ENCODE results near the gene ZNF556. TPM values are rescaled to one million over a fixed set of nuclear protein-coding genes. Genes with fewer than 3 reads are reported as not detected.

The ZNF556 gene
- total and polyA plus RNA-seq, 2 donors from 2014 or later = 0.56 to 0.76 TPM

DNA sequence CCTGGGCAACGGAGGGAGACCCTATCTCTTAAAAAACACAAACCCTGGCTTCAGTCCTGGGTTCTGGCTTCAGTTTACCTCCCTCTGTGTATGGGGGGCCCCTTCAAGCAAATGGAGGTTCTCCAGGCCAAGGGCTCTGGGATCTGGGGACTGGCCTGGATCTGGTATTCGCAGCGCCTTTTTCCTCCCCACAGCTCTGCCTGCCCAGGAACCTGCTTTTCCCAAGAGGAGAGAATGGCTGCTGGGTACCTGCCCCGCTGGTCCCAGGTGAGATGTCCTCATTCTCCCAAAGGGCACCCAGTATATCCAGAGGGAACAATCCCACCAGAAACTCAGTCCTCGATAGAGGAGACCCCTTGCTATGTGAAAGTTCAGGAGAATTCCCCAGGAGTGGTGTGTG is 44.3 kb upstream of the ZNF556 start:
- Histone ChIP-seq H3K4me1 (ENCODE audit: control insufficient read depth in 2 of 3, insufficient read depth in 2 of 3, low read depth in 1 of 3, low read length in 3 of 3) (peaks cover 0 to 3% (median 0%) of the 10 kb centered on the region in 3 donors), H3K4me3 (ENCODE audit: low read length in 3 of 3) (no peak overlapping the region), H3K9me3 (ENCODE audit: control insufficient read depth in 2 of 3, insufficient read depth in 1 of 3, low read length in 3 of 3) (no peaks in the 10 kb centered on the region), H3K27ac (ENCODE audit: low read depth in 2 of 2, low read length in 2 of 2) (no peak overlapping the region), H3K27me3 (ENCODE audit: control insufficient read depth, insufficient read depth, low read length) (no peaks in the 10 kb centered on the region), H3K36me3 (ENCODE audit: control insufficient read depth in 2 of 3, insufficient read depth in 3 of 3, low read length in 3 of 3) (peaks cover 0 to 7% (median 0%) of the 10 kb centered on the region in 3 donors), H3K9ac (ENCODE audit: low read length in 3 of 3) (no peak overlapping the region)
- FAIRE-seq (no peak), DNase-seq (no peak)
- intact Hi-C loops (cut with DNase I) = no loop called here
- TF ChIP-seq, protein P1, sequence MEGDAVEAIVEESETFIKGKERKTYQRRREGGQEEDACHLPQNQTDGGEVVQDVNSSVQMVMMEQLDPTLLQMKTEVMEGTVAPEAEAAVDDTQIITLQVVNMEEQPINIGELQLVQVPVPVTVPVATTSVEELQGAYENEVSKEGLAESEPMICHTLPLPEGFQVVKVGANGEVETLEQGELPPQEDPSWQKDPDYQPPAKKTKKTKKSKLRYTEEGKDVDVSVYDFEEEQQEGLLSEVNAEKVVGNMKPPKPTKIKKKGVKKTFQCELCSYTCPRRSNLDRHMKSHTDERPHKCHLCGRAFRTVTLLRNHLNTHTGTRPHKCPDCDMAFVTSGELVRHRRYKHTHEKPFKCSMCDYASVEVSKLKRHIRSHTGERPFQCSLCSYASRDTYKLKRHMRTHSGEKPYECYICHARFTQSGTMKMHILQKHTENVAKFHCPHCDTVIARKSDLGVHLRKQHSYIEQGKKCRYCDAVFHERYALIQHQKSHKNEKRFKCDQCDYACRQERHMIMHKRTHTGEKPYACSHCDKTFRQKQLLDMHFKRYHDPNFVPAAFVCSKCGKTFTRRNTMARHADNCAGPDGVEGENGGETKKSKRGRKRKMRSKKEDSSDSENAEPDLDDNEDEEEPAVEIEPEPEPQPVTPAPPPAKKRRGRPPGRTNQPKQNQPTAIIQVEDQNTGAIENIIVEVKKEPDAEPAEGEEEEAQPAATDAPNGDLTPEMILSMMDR (IDR thresholded peaks at IDR 0.05; ENCODE audit: borderline replicate concordance, extremely low read depth, insufficient read depth) = no peak

DNA sequence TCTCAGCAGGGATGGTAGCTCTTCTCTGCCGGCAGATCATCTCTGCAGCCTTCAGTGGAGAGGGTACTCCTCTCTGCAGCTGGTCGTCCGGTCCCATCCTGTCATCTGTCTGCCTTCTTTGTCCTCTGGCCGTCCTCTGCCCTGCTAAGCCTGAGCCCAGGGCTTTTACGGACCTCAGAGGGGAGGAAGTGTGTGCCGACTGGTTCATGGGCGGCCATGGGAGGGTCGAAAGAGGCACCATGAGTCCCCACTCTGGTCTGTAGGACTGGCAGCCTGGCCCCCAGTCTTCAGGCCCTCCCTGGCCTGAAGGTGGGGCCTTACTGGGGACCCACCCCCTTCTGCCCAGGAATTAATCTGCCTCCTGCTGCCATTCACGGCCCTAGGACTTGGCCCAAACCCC is 43.5 kb upstream of the ZNF556 start:
- intact Hi-C loops (cut with DNase I) = no loop called here
- H3K9me3 ChIP-seq (ENCODE audit: control insufficient read depth in 2 of 3, insufficient read depth in 1 of 3, low read length in 3 of 3) = peaks cover 0 to 2% (median 0%) of the 10 kb centered on the region in 3 donors
- no peak overlapping the region for H3K27ac ChIP-seq (ENCODE audit: low read depth in 2 of 2, low read length in 2 of 2)
- no peak for DNase-seq
- no peak for FAIRE-seq
- no peaks in the 10 kb centered on the region for H3K27me3 ChIP-seq (ENCODE audit: control insufficient read depth, insufficient read depth, low read length)
- H3K36me3 ChIP-seq (ENCODE audit: control insufficient read depth in 2 of 3, insufficient read depth in 3 of 3, low read length in 3 of 3) = peaks cover 0 to 9% (median 3%) of the 10 kb centered on the region in 3 donors
- H3K4me3 ChIP-seq (ENCODE audit: low read length in 3 of 3) = no peak overlapping the region
- H3K9ac ChIP-seq (ENCODE audit: low read length in 3 of 3) = no peak overlapping the region
- H3K4me1 ChIP-seq (ENCODE audit: control insufficient read depth in 2 of 3, insufficient read depth in 2 of 3, low read depth in 1 of 3, low read length in 3 of 3) = peaks cover 0 to 3% (median 0%) of the 10 kb centered on the region in 3 donors
- TF ChIP-seq, protein P1 (IDR thresholded peaks at IDR 0.05; ENCODE audit: borderline replicate concordance, extremely low read depth, insufficient read depth) = no peak

GRCh38 chr19:2824129-2824528 is 43.0 kb upstream of the ZNF556 start:
- no peak for DNase-seq
- Histone ChIP-seq H3K4me1 (ENCODE audit: control insufficient read depth in 2 of 3, insufficient read depth in 2 of 3, low read depth in 1 of 3, low read length in 3 of 3) (peaks cover 0 to 3% (median 0%) of the 10 kb centered on the region in 3 donors), H3K27ac (ENCODE audit: low read depth in 2 of 2, low read length in 2 of 2) (no peak overlapping the region), H3K4me3 (ENCODE audit: low read length in 3 of 3) (no peak overlapping the region), H3K27me3 (ENCODE audit: control insufficient read depth, insufficient read depth, low read length) (no peaks in the 10 kb centered on the region), H3K9ac (ENCODE audit: low read length in 3 of 3) (no peak overlapping the region), H3K36me3 (ENCODE audit: control insufficient read depth in 2 of 3, insufficient read depth in 3 of 3, low read length in 3 of 3) (peaks cover 0 to 9% (median 3%) of the 10 kb centered on the region in 3 donors), H3K9me3 (ENCODE audit: control insufficient read depth in 2 of 3, insufficient read depth in 1 of 3, low read length in 3 of 3) (peaks cover 0 to 2% (median 0%) of the 10 kb centered on the region in 3 donors)
- TF ChIP-seq, protein P1 (IDR thresholded peaks at IDR 0.05; ENCODE audit: borderline replicate concordance, extremely low read depth, insufficient read depth) = no peak
- FAIRE-seq = no peak
- intact Hi-C loops (cut with DNase I) = no loop called here

- Histone ChIP-seq H3K27ac (ENCODE audit: low read depth in 2 of 2, low read length in 2 of 2) (no peak overlapping the region), H3K36me3 (ENCODE audit: control insufficient read depth in 2 of 3, insufficient read depth in 3 of 3, low read length in 3 of 3) (peaks cover 0 to 9% (median 4%) of the 10 kb centered on the region in 3 donors), H3K4me3 (ENCODE audit: low read length in 3 of 3) (no peak overlapping the region), H3K9ac (ENCODE audit: low read length in 3 of 3) (no peak overlapping the region), H3K9me3 (ENCODE audit: control insufficient read depth in 2 of 3, insufficient read depth in 1 of 3, low read length in 3 of 3) (peaks cover 0 to 9% (median 4%) of the 10 kb centered on the region in 3 donors), H3K4me1 (ENCODE audit: control insufficient read depth in 2 of 3, insufficient read depth in 2 of 3, low read depth in 1 of 3, low read length in 3 of 3) (no peaks in the 10 kb centered on the region), H3K27me3 (ENCODE audit: control insufficient read depth, insufficient read depth, low read length) (no peaks in the 10 kb centered on the region)
- DNase-seq (no peak), FAIRE-seq (no peak)
- intact Hi-C loops (cut with DNase I) = no loop called here
- TF ChIP-seq, protein P1 (IDR thresholded peaks at IDR 0.05; ENCODE audit: borderline replicate concordance, extremely low read depth, insufficient read depth) = no peak
Observed at GRCh38 chr19:2827022-2827421, 40.1 kb upstream of the ZNF556 start.
